Spleen (tissue), 11 donors: ENCODE data around the gene VRK3. TPM values are rescaled to one million over a fixed set of nuclear protein-coding genes. Genes with fewer than 3 reads are reported as not detected.
A peak's percentile ranks its signal among the peaks of the same experiment; 100 is the strongest.

Experiments
- DNase-seq: peaks from one replicate; pipeline ENCODE4 v3.0.0-alpha.2; 2020
- H3K27ac ChIP-seq, 8 donors: fragments of 200-600 bp; sonication (generic) in 7 of 8; 1 replicate in 4 of 8; 2 replicates in 4 of 8; pipeline versions ENCODE4 v1.5.0 to v1.8.0; 2016 to 2021; ENCODE audit warnings: inconsistent platforms in 4 of 8, mild to moderate bottlenecking in 4 of 8, moderate library complexity in 1 of 8
- H3K27me3 ChIP-seq, 7 donors: fragments of 200-600 bp; sonication (generic) in 6 of 7; replicated peaks in 1 of 7; 1 replicate in 4 of 7; 2 replicates in 3 of 7; pipeline versions ENCODE4 v1.5.0 to v1.8.0; 2016 to 2021; ENCODE audit warnings: inconsistent platforms in 3 of 7, mild to moderate bottlenecking in 1 of 7
- H3K36me3 ChIP-seq, 6 donors: fragments of 200-600 bp; sonication (generic) in 5 of 6; 1 replicate in 4 of 6; 2 replicates in 2 of 6; pipeline versions ENCODE4 v1.5.0 to v1.8.0; 2016 to 2021; ENCODE audit warnings: inconsistent platforms in 2 of 6
- H3K4me1 ChIP-seq, 6 donors: fragments of 200-600 bp; sonication (generic) in 5 of 6; 1 replicate in 3 of 6; 2 replicates in 3 of 6; pipeline versions ENCODE4 v1.5.0 to v1.8.0; 2016 to 2021; ENCODE audit warnings: inconsistent platforms in 3 of 6
- H3K4me3 ChIP-seq, 8 donors: fragments of 200-600 bp; sonication (generic) in 7 of 8; 1 replicate in 4 of 8; 2 replicates in 4 of 8; pipeline versions ENCODE4 v1.5.0 to v1.8.0; 2016 to 2021; ENCODE audit warnings: inconsistent platforms in 4 of 8, mild to moderate bottlenecking in 4 of 8, moderate library complexity in 2 of 8
- H3K9me3 ChIP-seq, 8 donors: fragments of 200-600 bp; sonication (generic) in 7 of 8; 1 replicate in 4 of 8; 2 replicates in 4 of 8; pipeline versions ENCODE4 v1.5.0 to v1.8.0; 2016 to 2021; ENCODE audit warnings: inconsistent platforms in 4 of 8
- POLR2A ChIP-seq, 3 donors: fragments of 450-650 bp; IDR thresholded peaks; one replicate each; pipeline ENCODE4 v1.5.1; 2017; ENCODE audit warnings: antibody characterized with exemption in 3 of 3, mild to moderate bottlenecking in 1 of 3
- POLR2AphosphoS5 ChIP-seq, 3 donors: sonication (generic); formaldehyde crosslinking; IDR thresholded peaks; one replicate each; pipeline ENCODE4 v1.5.1; 2017; ENCODE audit warnings: antibody characterized with exemption in 3 of 3
- WGBS, 5 donors: extraction: QIAGEN DNeasy Blood & Tissue Kit in 3 of 5; methylation state at CpG; one replicate each; pipeline versions ENCODE4 v1.1.5 to v1.1.7; 2013 to 2018; 5-methylcytosine and 5-hydroxymethylcytosine counted together
- intact Hi-C: fragments of 100-400 bp; cut with DNase I; formaldehyde crosslinking; loops from one replicate; pipeline ENCODE4 v1.15.0; 2023; ENCODE audit warnings: low total_unique reads
- polyA plus RNA-seq, 3 donors: library from polyadenylated mRNA; stranded (reverse); fragments of 200-250 nt; gene quantifications; one replicate each; pipeline ENCODE4 v1.2.1, GENCODE V29; 2013
- total RNA-seq, 7 donors: library from RNA; depleted of rRNA in 3 of 7; stranded (reverse); fragments of >200 nt in 3 of 7; fragmentation: NEBNext Ultra II Directional in 4 of 7; extraction: Animal tissue kit (Norgen Biotek cat#: 25700) in 4 of 7; gene quantifications; one replicate each; pipeline versions ENCODE4 v1.1.0 to v1.2.1, GENCODE V29; 2016 to 2021
- TF ChIP-seq, protein P1 (sequence below), 11 experiments: fragments of 200-600 bp in 7 of 11; fragments of 450-650 bp in 4 of 11; sonication (generic) in 4 of 11; IDR thresholded peaks in 8 of 11; conservative IDR thresholded peaks in 3 of 11; 1 replicate in 7 of 11; 2 replicates in 4 of 11; pipeline versions ENCODE4 v1.4.0 to v1.8.0; 2016 to 2021; ENCODE audit warnings: antibody characterized with exemption in 11 of 11, inconsistent platforms in 4 of 11, mild to moderate bottlenecking in 1 of 11
- donor health status: healthy with polysubstance abuse.
- donor health status: DM: no; HTN: no; CAD: no; lungs with moderate emphysema.
- donor health status: DM: no; HTN: no; CAD: no.
- donor health status: Bipolar disorder and iron deficiency.
- donor health status: healthy.
- donor health status: DM: no; HTN: no; CAD: no.
- donor health status: DM: yes; HTN: yes; CAD: no.

VRK3 gene
- total and polyA plus RNA-seq, 10 donors = 17.0 to 60.8 (median 49.7) TPM

DNA sequence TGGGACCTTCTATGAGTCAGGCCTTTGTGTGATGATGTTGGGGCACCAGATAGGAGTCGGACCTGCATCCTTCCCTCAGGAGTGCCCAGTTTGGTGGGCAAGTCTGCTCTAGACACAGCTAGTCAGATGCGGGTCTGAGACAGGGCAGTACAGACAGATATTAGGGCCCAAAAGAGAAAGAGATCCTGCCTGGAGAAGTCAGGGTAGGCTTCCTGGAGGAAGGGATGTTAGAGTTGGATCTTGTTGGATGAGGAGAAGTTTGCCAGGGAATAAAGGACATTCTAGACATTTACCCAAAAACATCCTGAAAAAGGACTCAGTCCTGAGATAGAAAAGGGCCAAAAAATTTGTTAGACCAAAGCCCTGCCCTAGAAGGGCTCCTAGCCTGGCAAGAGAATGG, 17.2 kb downstream of the VRK3 start:
- Histone ChIP-seq H3K4me1 (peaks cover 0 to 18% (median 2%) of the 10 kb centered on the region in 6 donors), H3K27me3 (no peaks in the 10 kb centered on the region), H3K36me3 (peaks cover 0 to 100% (median 75%) of the 10 kb centered on the region in 6 donors), H3K27ac (no peak overlapping the region), H3K4me3 (no peak overlapping the region), H3K9me3 (no peaks in the 10 kb centered on the region)
- intact Hi-C loops = no loop called here
- DNase-seq = no peak
- no peak for TF ChIP-seq POLR2A (IDR thresholded peaks at IDR 0.05)
- TF ChIP-seq, protein P1, sequence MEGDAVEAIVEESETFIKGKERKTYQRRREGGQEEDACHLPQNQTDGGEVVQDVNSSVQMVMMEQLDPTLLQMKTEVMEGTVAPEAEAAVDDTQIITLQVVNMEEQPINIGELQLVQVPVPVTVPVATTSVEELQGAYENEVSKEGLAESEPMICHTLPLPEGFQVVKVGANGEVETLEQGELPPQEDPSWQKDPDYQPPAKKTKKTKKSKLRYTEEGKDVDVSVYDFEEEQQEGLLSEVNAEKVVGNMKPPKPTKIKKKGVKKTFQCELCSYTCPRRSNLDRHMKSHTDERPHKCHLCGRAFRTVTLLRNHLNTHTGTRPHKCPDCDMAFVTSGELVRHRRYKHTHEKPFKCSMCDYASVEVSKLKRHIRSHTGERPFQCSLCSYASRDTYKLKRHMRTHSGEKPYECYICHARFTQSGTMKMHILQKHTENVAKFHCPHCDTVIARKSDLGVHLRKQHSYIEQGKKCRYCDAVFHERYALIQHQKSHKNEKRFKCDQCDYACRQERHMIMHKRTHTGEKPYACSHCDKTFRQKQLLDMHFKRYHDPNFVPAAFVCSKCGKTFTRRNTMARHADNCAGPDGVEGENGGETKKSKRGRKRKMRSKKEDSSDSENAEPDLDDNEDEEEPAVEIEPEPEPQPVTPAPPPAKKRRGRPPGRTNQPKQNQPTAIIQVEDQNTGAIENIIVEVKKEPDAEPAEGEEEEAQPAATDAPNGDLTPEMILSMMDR (IDR thresholded peaks at IDR 0.05 in 8 of 11, conservative IDR thresholded peaks at IDR 0.05 in 3 of 11) = no peak
- no peak for TF ChIP-seq POLR2AphosphoS5 (IDR thresholded peaks at IDR 0.05)
- WGBS, 5 donors = 90 to 100% (median 96%) methylated on average over 2 of the region's 2 CpGs

DNA sequence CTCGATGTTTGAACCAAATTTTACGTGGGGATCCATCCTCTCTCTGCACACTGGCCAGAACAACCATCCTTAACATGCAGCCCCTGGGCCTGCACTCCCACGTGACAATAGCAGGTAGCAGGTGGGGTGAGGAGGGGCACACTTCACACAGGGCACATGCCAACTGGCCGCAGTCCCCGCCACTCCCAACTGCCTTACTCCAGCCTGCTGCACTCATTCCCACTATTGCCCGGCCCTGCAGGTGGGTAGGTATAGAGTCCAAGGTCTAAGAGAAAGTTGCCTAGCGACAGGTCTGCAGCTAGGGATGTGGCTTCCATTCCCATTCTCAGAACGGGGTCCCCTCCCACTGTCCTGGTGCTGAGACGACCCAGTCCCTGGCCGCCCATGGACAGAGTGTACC, 18.0 kb downstream of the VRK3 start:
- peaks cover 0 to 26% (median 2%) of the 10 kb centered on the region in 6 donors for H3K4me1 ChIP-seq
- peaks cover 0 to 100% (median 80%) of the 10 kb centered on the region in 6 donors for H3K36me3 ChIP-seq
- H3K27ac ChIP-seq = no peak overlapping the region
- no peak for TF ChIP-seq POLR2AphosphoS5 (IDR thresholded peaks at IDR 0.05)
- TF ChIP-seq, protein P1 (IDR thresholded peaks at IDR 0.05 in 8 of 11, conservative IDR thresholded peaks at IDR 0.05 in 3 of 11) = no peak
- TF ChIP-seq POLR2A (IDR thresholded peaks at IDR 0.05) = no peak
- no peaks in the 10 kb centered on the region for H3K27me3 ChIP-seq
- H3K9me3 ChIP-seq = no peaks in the 10 kb centered on the region
- no peak for DNase-seq
- no peak overlapping the region for H3K4me3 ChIP-seq
- WGBS, 5 donors = 86 to 97% (median 95%) methylated on average over 10 of the region's 10 CpGs
- intact Hi-C loops = no loop called here

DNA sequence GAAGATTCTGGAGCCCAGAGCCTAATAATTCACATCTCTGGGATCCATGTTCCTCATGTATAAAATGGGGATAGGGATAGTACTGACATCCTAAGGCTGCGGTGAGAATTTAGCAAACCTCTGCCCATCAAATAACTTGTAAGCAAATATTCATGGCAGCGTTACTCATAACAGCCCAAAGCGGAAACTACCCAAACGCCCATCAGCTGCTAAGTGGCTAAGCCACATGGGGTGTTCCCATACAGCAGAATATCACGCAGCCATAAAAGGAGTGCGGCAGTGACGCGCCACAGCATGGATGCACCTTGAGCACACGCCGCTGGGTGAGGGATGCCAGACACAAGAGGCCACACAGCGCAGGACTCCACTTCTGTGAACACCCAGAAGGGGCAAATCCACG, 19.7 kb downstream of the VRK3 start:
- H3K4me1 ChIP-seq = peaks cover 0 to 43% (median 2%) of the 10 kb centered on the region in 6 donors
- DNase-seq = no peak
- peaks cover 0 to 100% (median 90%) of the 10 kb centered on the region in 6 donors for H3K36me3 ChIP-seq
- TF ChIP-seq, protein P1 (IDR thresholded peaks at IDR 0.05 in 8 of 11, conservative IDR thresholded peaks at IDR 0.05 in 3 of 11) = no peak
- no peak for TF ChIP-seq POLR2A (IDR thresholded peaks at IDR 0.05)
- no peak for TF ChIP-seq POLR2AphosphoS5 (IDR thresholded peaks at IDR 0.05)
- no peaks in the 10 kb centered on the region for H3K9me3 ChIP-seq
- intact Hi-C loops = no loop called here
- 83 to 96% (median 93%) methylated on average over 12 of the region's 12 CpGs for WGBS, 5 donors
- H3K4me3 ChIP-seq = no peak overlapping the region
- no peak overlapping the region for H3K27ac ChIP-seq
- no peaks in the 10 kb centered on the region for H3K27me3 ChIP-seq

DNA sequence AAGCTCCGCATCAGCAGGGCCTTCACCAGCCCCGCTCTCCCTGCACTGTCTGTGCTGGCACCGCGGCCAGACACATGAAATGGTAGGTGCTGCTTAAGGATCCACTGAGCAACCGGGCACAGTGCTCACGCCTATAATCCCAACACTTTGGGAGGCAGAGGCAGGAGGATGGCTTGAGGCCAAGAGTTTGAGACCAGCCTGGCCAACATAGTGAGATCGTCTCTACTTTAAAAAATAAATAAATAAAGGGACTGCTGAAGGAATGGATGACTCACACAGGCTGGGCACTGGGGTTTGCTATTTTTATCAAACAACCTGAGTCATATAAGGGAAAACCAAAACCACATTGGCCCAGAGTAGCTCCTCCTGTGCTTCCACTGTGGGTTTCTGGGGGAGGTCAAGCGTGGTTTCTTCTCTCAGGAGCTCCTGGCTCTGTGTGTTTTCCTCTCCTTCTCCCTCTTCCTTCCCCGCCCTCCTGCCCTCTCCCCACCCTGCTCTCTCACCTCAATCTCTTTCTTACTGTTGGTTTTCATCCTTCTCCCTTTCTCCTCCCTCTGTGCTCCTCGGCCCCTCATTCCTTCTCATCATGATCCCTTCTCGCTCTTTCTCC, 21.3 kb downstream of the VRK3 start:
- H3K4me3 ChIP-seq = no peak overlapping the region
- H3K4me1 ChIP-seq = peaks cover 0 to 44% (median 2%) of the 10 kb centered on the region in 6 donors
- H3K9me3 ChIP-seq = no peaks in the 10 kb centered on the region
- TF ChIP-seq POLR2A (IDR thresholded peaks at IDR 0.05) (no peak), POLR2AphosphoS5 (IDR thresholded peaks at IDR 0.05) (no peak)
- TF ChIP-seq, protein P1 (IDR thresholded peaks at IDR 0.05 in 8 of 11, conservative IDR thresholded peaks at IDR 0.05 in 3 of 11) = no peak
- peak overlapping the region in 1 of 8 donors; percentile 9 for H3K27ac ChIP-seq
- intact Hi-C loops = no loop called here
- no peaks in the 10 kb centered on the region for H3K27me3 ChIP-seq
- H3K36me3 ChIP-seq = peaks cover 0 to 100% (median 100%) of the 10 kb centered on the region in 6 donors
- DNase-seq = no peak
- 70 to 78% (median 73%) methylated on average over 11 of the region's 11 CpGs for whole genome bisulfite sequencing, 5 donors
